Measurements from ENCODE around the gene NTNG1. TPM values are rescaled to one million over a fixed set of nuclear protein-coding genes. Genes with fewer than 3 reads are reported as not detected.

Gene NTNG1
- total and polyA plus RNA-seq, 2 of the 13 experiments (the other 11 are each of a cell fraction or from before 2014, with no cell fraction given) = not detected

- no peak for TF ChIP-seq ZNF318 (CRISPR knock-in tag; IDR thresholded peaks at IDR 0.05)
- TF ChIP-seq SP4 (CRISPR knock-in tag; IDR thresholded peaks at IDR 0.05) = no peak
These were observed 53.5 kb downstream of the NTNG1 start (continued) for GRCh38 chr1:107194380-107194779.

- BruUV-seq (replicated peaks) = no TSS peak
- no peaks in the 10 kb centered on the region for H3K27me3 ChIP-seq (ENCODE audit: control insufficient read depth in 1 of 2, insufficient read depth in 2 of 2, low read length in 2 of 2)
- intact Hi-C loops (cut with micrococcal nuclease; ENCODE audit: unreplicated experiment) = no loop called here
- TF ChIP-seq, protein P1, sequence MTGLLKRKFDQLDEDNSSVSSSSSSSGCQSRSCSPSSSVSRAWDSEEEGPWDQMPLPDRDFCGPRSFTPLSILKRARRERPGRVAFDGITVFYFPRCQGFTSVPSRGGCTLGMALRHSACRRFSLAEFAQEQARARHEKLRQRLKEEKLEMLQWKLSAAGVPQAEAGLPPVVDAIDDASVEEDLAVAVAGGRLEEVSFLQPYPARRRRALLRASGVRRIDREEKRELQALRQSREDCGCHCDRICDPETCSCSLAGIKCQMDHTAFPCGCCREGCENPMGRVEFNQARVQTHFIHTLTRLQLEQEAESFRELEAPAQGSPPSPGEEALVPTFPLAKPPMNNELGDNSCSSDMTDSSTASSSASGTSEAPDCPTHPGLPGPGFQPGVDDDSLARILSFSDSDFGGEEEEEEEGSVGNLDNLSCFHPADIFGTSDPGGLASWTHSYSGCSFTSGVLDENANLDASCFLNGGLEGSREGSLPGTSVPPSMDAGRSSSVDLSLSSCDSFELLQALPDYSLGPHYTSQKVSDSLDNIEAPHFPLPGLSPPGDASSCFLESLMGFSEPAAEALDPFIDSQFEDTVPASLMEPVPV (CRISPR knock-in tag; IDR thresholded peaks at IDR 0.05) = no peak
- TF ChIP-seq GPN1 (CRISPR knock-in tag; IDR thresholded peaks at IDR 0.05; ENCODE audit: borderline replicate concordance) (no peak), ZBTB8A (CRISPR knock-in tag; IDR thresholded peaks at IDR 0.05; ENCODE audit: borderline replicate concordance, low read depth) (no peak), THYN1 (CRISPR knock-in tag; IDR thresholded peaks at IDR 0.05; ENCODE audit: borderline replicate concordance, low read depth) (no peak), HMG20A (CRISPR knock-in tag; IDR thresholded peaks at IDR 0.05; ENCODE audit: borderline replicate concordance) (no peak), ZNF10 (CRISPR knock-in tag; IDR thresholded peaks at IDR 0.05; ENCODE audit: borderline replicate concordance, low read depth) (no peak), ATM (IDR thresholded peaks at IDR 0.05; ENCODE audit: borderline replicate concordance) (no peak), GATA4 (IDR thresholded peaks at IDR 0.05; ENCODE audit: borderline replicate concordance, low read depth) (no peak), SNAPC5 (CRISPR knock-in tag; IDR thresholded peaks at IDR 0.05; ENCODE audit: borderline replicate concordance) (no peak), ZNF749 (CRISPR knock-in tag; IDR thresholded peaks at IDR 0.05; ENCODE audit: borderline replicate concordance) (no peak), FLYWCH1 (CRISPR knock-in tag; IDR thresholded peaks at IDR 0.05) (no peak), ZNF451 (CRISPR knock-in tag; IDR thresholded peaks at IDR 0.05) (no peak)
- H2AFZ ChIP-seq (ENCODE audit: low read length) = no peak overlapping the region
- H3K36me3 ChIP-seq (replicated peaks in 1 of 2; ENCODE audit: control insufficient read depth in 1 of 2, insufficient read depth in 2 of 2, low read length in 2 of 2) = no peaks in the 10 kb centered on the region
- DNase-seq (ENCODE audit: low spot score) (no peak), ATAC-seq (no peak), FAIRE-seq (no peak)
- CTCF ChIA-PET (ENCODE audit: low intra/inter-chr PET ratio, low total read pairs) = no interaction called here
- H3K4me3 ChIP-seq (replicated peaks in 1 of 3; ENCODE audit: insufficient read depth in 1 of 3, low read depth in 2 of 3, low read length in 3 of 3) = no peak overlapping the region
- H3K9me3 ChIP-seq (ENCODE audit: low read length) = no peaks in the 10 kb centered on the region
- no peak overlapping the region for H3K27ac ChIP-seq (ENCODE audit: extremely low read length, insufficient read depth, low read length)
- no peaks in the 10 kb centered on the region for H4K20me1 ChIP-seq (ENCODE audit: insufficient read depth, low read length)
- H3K9ac ChIP-seq (ENCODE audit: insufficient read depth, low read depth, low read length) = no peak overlapping the region
- H3K4me2 ChIP-seq (ENCODE audit: low read depth, low read length) = no peak overlapping the region
- POLR2A ChIA-PET = no interaction called here
- 4% methylated on average over 1 of the region's 1 CpG for WGBS (ENCODE audit: low lambda C conversion rate)
- H3K79me2 ChIP-seq (ENCODE audit: insufficient read depth, low read length) = no peaks in the 10 kb centered on the region
- in situ Hi-C loops (cut with HindIII; ENCODE audit: extremely low pct_ligation_motif_present, low pct_unique_long_range_greater_than_20kb) = no loop called here
- H3K4me1 ChIP-seq (ENCODE audit: insufficient read depth, low read length) = no peaks in the 10 kb centered on the region
These were observed 54.6 kb downstream of the NTNG1 start for GRCh38 chr1:107195476-107195875.
